Neural cell (in vitro differentiated cells): ENCODE data around the gene BANP.

Experiments used
- EZH2 ChIP-seq: fragments of 200-600, 300-800 bp; shearing (Covaris generic), sonication (generic); IDR thresholded peaks from 2 replicates; pipeline ENCODE4 v1.6.1; 2014; ENCODE audit warnings: antibody characterized with exemption, low read length, borderline replicate concordance, mild to moderate bottlenecking; ENCODE audit not compliant: insufficient read depth, poor library complexity, severe bottlenecking
- POLR2AphosphoS5 ChIP-seq: IDR thresholded peaks from 2 replicates; pipeline ENCODE4 v1.6.1; 2012
- REST ChIP-seq: IDR thresholded peaks from 2 replicates; pipeline ENCODE4 v1.6.1; 2012; ENCODE audit warnings: borderline replicate concordance
- TAF1 ChIP-seq: IDR thresholded peaks from 2 replicates; pipeline ENCODE4 v1.6.1; 2012; ENCODE audit warnings: low read depth
- TF ChIP-seq, protein P1 (sequence below): fragments of 450-650 bp; IDR thresholded peaks from 2 replicates; pipeline ENCODE4 v1.5.1; 2014; ENCODE audit warnings: antibody characterized with exemption, mild to moderate bottlenecking, moderate library complexity; ENCODE audit not compliant: poor library complexity, severe bottlenecking

DNA sequence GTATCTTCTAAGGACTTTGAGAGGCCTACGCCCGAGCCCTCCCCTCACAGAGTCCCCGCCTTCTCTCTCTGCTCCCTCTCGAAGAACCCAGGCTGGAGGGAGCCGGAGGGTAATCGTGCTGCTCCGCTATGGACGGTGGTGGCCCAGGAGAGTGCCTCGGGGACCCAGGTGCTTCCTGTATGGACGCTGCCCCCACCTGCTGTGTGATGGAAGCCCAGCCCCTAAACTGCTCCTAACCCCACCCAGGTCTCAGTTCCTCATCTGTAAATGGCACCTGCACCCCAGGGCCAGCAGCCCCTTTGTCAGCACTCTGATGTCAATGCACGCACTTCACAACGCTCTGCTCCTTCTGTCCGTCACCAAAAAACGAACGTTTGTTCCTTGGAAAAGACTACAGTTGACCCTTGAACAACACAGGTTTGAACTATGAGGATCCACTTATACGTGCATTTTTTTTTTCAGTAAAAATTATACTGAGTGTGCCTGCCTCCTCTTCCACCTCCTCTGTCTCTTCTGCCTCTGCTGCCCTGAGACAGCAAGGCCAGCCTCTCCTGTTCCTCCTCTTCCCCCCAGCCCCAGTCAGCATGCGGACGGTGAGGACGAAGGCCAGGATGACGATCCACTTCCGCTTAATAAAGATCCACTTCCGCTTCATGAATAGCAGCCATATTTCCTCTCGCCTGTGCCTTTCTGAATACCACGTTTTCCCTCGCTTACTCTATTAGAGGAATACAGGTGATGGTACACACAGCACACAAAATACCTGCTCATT, 118.3 kb downstream of the BANP start:
- TF ChIP-seq, protein P1, sequence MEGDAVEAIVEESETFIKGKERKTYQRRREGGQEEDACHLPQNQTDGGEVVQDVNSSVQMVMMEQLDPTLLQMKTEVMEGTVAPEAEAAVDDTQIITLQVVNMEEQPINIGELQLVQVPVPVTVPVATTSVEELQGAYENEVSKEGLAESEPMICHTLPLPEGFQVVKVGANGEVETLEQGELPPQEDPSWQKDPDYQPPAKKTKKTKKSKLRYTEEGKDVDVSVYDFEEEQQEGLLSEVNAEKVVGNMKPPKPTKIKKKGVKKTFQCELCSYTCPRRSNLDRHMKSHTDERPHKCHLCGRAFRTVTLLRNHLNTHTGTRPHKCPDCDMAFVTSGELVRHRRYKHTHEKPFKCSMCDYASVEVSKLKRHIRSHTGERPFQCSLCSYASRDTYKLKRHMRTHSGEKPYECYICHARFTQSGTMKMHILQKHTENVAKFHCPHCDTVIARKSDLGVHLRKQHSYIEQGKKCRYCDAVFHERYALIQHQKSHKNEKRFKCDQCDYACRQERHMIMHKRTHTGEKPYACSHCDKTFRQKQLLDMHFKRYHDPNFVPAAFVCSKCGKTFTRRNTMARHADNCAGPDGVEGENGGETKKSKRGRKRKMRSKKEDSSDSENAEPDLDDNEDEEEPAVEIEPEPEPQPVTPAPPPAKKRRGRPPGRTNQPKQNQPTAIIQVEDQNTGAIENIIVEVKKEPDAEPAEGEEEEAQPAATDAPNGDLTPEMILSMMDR = no peak
- no peak for TF ChIP-seq REST
- TF ChIP-seq TAF1 = no peak
- no peak for TF ChIP-seq EZH2
- TF ChIP-seq POLR2AphosphoS5 = no peak
